C4-2B (cell line): ENCODE measurements around the gene GPRIN1.

Source experiments
- CTCF ChIP-seq: fragments of 450-650 bp; conservative IDR thresholded peaks from 2 replicates; pipeline ENCODE4 v1.5.1; 2017; ENCODE audit warnings: mild to moderate bottlenecking
- ZFX ChIP-seq: fragments of 450-650 bp; IDR thresholded peaks from 2 replicates; pipeline ENCODE4 v1.6.1; 2017

GRCh38 chr5:176595386-176595943 is 14.5 kb downstream of the GPRIN1 start:
- no peak for TF ChIP-seq CTCF
- no peak for TF ChIP-seq ZFX
